K562 (cell line): Measurements from ENCODE around the gene EIPR1. TPM values are rescaled to one million over a fixed set of nuclear protein-coding genes. Genes with fewer than 3 reads are reported as not detected.
A peak's percentile ranks its signal among the peaks of the same experiment; 100 is the strongest.

Experiments used
- E2F1 ChIP-seq: sonication (generic); formaldehyde crosslinking; IDR thresholded peaks from 2 replicates; pipeline ENCODE4 v1.8.1; 2023; ENCODE audit warnings: mild to moderate bottlenecking, missing genetic modification reagents, moderate library complexity
- EGR1 ChIP-seq: fragments of 450-650 bp; conservative IDR thresholded peaks from 2 replicates; pipeline ENCODE4 v1.6.1; 2017; ENCODE audit warnings: mild to moderate bottlenecking
- EP300 ChIP-seq: IDR thresholded peaks from 2 replicates; pipeline ENCODE4 v1.6.1; 2012; ENCODE audit warnings: low read length, improper control_type of control experiment
- PCBP1 ChIP-seq: fragments of 200-400 bp; formaldehyde crosslinking; IDR thresholded peaks from 2 replicates; pipeline ENCODE4 v1.6.1; 2018; ENCODE audit warnings: mild to moderate bottlenecking, low read depth, low read length; ENCODE audit not compliant: poor library complexity, severe bottlenecking
- PHB2 ChIP-seq: fragments of 450-650 bp; IDR thresholded peaks from 2 replicates; pipeline ENCODE4 v1.6.1; 2017; ENCODE audit warnings: low read depth
- PTTG1 ChIP-seq: fragments of 450-650 bp; IDR thresholded peaks from 2 replicates; pipeline ENCODE4 v1.6.1; 2016; ENCODE audit warnings: low read depth, mild to moderate bottlenecking, missing genetic modification characterization, missing compliant biosample characterization
- PYGO2 ChIP-seq: fragments of 450-650 bp; IDR thresholded peaks from 2 replicates; pipeline ENCODE4 v1.6.1; 2016; ENCODE audit warnings: mild to moderate bottlenecking, missing genetic modification characterization, moderate library complexity, missing compliant biosample characterization
- SMARCE1 ChIP-seq: fragments of 450-650 bp; IDR thresholded peaks from 2 replicates; pipeline ENCODE4 v1.7.1; 2016; ENCODE audit warnings: mild to moderate bottlenecking
- ZBTB26 ChIP-seq: fragments of 450-650 bp; formaldehyde crosslinking; IDR thresholded peaks from 2 replicates; pipeline ENCODE4 v1.4.0; 2022; ENCODE audit warnings: missing genetic modification characterization
- ZNF583 ChIP-seq: fragments of 250-450 bp; sonication (Bioruptor Pico); IDR thresholded peaks from 2 replicates; pipeline ENCODE4 v1.4.0; 2020
- polyA plus RNA-seq, 8 experiments: library from polyadenylated mRNA; depleted of rRNA in 4 of 8; stranded (reverse) in 5 of 8; unstranded in 3 of 8; fragments of >200 nt; fragmentation: Nextera tagmentation in 2 of 8; fragmentation: Illumina TruSeq in 1 of 8; extraction: Ambion mirVana in 2 of 8; extraction: Trizol in 1 of 8; gene quantifications; 2 replicates each; pipeline versions ENCODE4 v1.2.1 to v1.2.3, GENCODE V29; 2011 to 2014; ENCODE audit warnings: inconsistent platforms in 1 of 8, missing spikeins in 1 of 8
- total RNA-seq, 7 experiments: library from RNA; depleted of rRNA in 6 of 7; stranded (reverse); fragments of >200 nt in 6 of 7; fragmentation: Illumina TruSeq in 2 of 7; extraction: Trizol in 2 of 7; gene quantifications; 2 replicates each; pipeline versions ENCODE4 v1.2.1 to v1.2.3, GENCODE V29; 2011 to 2021; ENCODE audit warnings: low replicate concordance in 1 of 7
- TF ChIP-seq, protein P1 (sequence below): fragments of 200-600 bp; sonication (generic); IDR thresholded peaks from one replicate; pipeline ENCODE4 v1.6.1; 2012; ENCODE audit warnings: mild to moderate bottlenecking, low read depth, low read length, inconsistent platforms
- TF ChIP-seq, protein P2 (sequence below): fragments of 250-450 bp; sonication (Bioruptor Pico); IDR thresholded peaks from 2 replicates; pipeline ENCODE4 v1.4.0; 2020

Gene EIPR1
- total and polyA plus RNA-seq, 9 of the 15 experiments (the other 6 are each of a cell fraction or from before 2014, with no cell fraction given) = 19.9 to 54.4 (median 35.9) TPM

GRCh38 chr2:3377612-3378432, at the start of gene EIPR1 (continued):
- TF ChIP-seq, protein P1, sequence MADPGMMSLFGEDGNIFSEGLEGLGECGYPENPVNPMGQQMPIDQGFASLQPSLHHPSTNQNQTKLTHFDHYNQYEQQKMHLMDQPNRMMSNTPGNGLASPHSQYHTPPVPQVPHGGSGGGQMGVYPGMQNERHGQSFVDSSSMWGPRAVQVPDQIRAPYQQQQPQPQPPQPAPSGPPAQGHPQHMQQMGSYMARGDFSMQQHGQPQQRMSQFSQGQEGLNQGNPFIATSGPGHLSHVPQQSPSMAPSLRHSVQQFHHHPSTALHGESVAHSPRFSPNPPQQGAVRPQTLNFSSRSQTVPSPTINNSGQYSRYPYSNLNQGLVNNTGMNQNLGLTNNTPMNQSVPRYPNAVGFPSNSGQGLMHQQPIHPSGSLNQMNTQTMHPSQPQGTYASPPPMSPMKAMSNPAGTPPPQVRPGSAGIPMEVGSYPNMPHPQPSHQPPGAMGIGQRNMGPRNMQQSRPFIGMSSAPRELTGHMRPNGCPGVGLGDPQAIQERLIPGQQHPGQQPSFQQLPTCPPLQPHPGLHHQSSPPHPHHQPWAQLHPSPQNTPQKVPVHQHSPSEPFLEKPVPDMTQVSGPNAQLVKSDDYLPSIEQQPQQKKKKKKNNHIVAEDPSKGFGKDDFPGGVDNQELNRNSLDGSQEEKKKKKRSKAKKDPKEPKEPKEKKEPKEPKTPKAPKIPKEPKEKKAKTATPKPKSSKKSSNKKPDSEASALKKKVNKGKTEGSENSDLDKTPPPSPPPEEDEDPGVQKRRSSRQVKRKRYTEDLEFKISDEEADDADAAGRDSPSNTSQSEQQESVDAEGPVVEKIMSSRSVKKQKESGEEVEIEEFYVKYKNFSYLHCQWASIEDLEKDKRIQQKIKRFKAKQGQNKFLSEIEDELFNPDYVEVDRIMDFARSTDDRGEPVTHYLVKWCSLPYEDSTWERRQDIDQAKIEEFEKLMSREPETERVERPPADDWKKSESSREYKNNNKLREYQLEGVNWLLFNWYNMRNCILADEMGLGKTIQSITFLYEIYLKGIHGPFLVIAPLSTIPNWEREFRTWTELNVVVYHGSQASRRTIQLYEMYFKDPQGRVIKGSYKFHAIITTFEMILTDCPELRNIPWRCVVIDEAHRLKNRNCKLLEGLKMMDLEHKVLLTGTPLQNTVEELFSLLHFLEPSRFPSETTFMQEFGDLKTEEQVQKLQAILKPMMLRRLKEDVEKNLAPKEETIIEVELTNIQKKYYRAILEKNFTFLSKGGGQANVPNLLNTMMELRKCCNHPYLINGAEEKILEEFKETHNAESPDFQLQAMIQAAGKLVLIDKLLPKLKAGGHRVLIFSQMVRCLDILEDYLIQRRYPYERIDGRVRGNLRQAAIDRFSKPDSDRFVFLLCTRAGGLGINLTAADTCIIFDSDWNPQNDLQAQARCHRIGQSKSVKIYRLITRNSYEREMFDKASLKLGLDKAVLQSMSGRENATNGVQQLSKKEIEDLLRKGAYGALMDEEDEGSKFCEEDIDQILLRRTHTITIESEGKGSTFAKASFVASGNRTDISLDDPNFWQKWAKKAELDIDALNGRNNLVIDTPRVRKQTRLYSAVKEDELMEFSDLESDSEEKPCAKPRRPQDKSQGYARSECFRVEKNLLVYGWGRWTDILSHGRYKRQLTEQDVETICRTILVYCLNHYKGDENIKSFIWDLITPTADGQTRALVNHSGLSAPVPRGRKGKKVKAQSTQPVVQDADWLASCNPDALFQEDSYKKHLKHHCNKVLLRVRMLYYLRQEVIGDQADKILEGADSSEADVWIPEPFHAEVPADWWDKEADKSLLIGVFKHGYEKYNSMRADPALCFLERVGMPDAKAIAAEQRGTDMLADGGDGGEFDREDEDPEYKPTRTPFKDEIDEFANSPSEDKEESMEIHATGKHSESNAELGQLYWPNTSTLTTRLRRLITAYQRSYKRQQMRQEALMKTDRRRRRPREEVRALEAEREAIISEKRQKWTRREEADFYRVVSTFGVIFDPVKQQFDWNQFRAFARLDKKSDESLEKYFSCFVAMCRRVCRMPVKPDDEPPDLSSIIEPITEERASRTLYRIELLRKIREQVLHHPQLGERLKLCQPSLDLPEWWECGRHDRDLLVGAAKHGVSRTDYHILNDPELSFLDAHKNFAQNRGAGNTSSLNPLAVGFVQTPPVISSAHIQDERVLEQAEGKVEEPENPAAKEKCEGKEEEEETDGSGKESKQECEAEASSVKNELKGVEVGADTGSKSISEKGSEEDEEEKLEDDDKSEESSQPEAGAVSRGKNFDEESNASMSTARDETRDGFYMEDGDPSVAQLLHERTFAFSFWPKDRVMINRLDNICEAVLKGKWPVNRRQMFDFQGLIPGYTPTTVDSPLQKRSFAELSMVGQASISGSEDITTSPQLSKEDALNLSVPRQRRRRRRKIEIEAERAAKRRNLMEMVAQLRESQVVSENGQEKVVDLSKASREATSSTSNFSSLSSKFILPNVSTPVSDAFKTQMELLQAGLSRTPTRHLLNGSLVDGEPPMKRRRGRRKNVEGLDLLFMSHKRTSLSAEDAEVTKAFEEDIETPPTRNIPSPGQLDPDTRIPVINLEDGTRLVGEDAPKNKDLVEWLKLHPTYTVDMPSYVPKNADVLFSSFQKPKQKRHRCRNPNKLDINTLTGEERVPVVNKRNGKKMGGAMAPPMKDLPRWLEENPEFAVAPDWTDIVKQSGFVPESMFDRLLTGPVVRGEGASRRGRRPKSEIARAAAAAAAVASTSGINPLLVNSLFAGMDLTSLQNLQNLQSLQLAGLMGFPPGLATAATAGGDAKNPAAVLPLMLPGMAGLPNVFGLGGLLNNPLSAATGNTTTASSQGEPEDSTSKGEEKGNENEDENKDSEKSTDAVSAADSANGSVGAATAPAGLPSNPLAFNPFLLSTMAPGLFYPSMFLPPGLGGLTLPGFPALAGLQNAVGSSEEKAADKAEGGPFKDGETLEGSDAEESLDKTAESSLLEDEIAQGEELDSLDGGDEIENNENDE = no peak
- TF ChIP-seq EGR1 = peak; percentile 90
- TF ChIP-seq ZBTB26 (CRISPR knock-in tag) = no peak
- TF ChIP-seq EP300 = no peak; the same call in 1 of the 2 replicates
- peak; percentile 30 for TF ChIP-seq PCBP1
- TF ChIP-seq PYGO2 (tag) = no peak
- no peak for TF ChIP-seq PTTG1 (tag)
- no peak for TF ChIP-seq PHB2
- TF ChIP-seq, protein P2, sequence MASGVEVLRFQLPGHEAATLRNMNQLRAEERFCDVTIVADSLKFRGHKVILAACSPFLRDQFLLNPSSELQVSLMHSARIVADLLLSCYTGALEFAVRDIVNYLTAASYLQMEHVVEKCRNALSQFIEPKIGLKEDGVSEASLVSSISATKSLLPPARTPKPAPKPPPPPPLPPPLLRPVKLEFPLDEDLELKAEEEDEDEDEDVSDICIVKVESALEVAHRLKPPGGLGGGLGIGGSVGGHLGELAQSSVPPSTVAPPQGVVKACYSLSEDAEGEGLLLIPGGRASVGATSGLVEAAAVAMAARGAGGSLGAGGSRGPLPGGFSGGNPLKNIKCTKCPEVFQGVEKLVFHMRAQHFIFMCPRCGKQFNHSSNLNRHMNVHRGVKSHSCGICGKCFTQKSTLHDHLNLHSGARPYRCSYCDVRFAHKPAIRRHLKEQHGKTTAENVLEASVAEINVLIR (CRISPR knock-in tag) = peak; percentile 72
- TF ChIP-seq SMARCE1 = no peak
- TF ChIP-seq ZNF583 (CRISPR knock-in tag) = no peak; the same call in 1 of the 2 replicates
- TF ChIP-seq E2F1 (CRISPR knock-in tag) = peak; percentile 71; the same call in 1 of the 2 replicates
